ENCODE measurements around the gene PARN. TPM values are rescaled to one million over a fixed set of nuclear protein-coding genes. Genes with fewer than 3 reads are reported as not detected.
"Not testable (repeated sequence)": the region's sequence is repeated elsewhere in the genome, so short reads cannot be mapped to it uniquely, and the experiment has no call there.

The PARN gene
- total RNA-seq, 2 experiments from 2014 or later, result 40.7 to 45.8 TPM

DNA sequence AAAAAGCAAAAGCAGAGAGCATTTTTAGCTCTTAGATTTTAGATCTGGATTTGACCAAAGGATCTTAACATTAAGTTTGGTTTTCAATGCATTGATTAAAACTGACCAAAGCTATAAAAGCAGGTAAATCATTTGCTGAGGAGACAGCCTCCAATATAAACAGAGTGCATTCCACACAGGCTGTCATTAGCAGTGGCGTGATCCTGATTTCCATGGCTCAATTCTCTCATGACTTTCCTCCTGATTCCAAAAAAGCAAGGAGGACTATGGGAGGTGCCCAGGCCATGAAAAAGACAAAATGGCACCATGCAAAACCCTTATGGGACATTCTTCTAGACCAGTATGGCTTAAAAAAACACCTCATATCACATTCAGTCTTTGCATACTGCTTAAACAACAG lies 53.5 kb downstream of the PARN start:
- Mint-ChIP-seq H3K27ac (no peak overlapping the region), H3K4me1 (peaks cover 2% of the 10 kb centered on the region), H3K9me3 (peaks cover 11% of the 10 kb centered on the region), H3K4me3 (no peak overlapping the region), H3K27me3 (no peaks in the 10 kb centered on the region), H3K36me3 (peaks cover 54% of the 10 kb centered on the region)
- POLR2A ChIA-PET, result no interaction called here
- ATAC-seq (ENCODE audit: low read depth) (no peak), DNase-seq (no peak)

DNA sequence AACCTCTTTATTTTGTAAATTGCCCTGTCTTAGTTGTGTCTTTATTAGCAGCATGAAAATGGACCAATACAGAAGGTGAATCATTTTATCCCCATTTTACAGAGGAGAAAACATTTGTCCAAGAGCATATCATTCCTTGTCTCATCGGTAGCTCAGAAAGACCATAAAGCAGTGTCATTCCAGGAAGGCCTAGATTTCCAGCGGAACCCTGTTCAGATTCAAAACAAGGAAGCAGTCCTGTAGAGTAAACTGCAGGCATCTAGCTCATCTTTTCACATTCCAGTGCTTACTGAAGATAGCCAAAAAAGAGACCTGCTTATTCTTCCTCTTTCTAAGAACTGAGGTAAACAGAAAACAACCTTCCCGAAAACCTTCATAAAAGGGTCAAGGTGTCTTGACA lies 54.0 kb downstream of the PARN start:
- Mint-ChIP-seq H3K27ac (no peak overlapping the region), H3K9me3 (peaks cover 11% of the 10 kb centered on the region), H3K27me3 (no peaks in the 10 kb centered on the region), H3K4me3 (no peak overlapping the region), H3K36me3 (peaks cover 51% of the 10 kb centered on the region), H3K4me1 (no peaks in the 10 kb centered on the region)
- no peak for ATAC-seq (ENCODE audit: low read depth)
- POLR2A ChIA-PET, result no interaction called here
- no peak for DNase-seq

DNA sequence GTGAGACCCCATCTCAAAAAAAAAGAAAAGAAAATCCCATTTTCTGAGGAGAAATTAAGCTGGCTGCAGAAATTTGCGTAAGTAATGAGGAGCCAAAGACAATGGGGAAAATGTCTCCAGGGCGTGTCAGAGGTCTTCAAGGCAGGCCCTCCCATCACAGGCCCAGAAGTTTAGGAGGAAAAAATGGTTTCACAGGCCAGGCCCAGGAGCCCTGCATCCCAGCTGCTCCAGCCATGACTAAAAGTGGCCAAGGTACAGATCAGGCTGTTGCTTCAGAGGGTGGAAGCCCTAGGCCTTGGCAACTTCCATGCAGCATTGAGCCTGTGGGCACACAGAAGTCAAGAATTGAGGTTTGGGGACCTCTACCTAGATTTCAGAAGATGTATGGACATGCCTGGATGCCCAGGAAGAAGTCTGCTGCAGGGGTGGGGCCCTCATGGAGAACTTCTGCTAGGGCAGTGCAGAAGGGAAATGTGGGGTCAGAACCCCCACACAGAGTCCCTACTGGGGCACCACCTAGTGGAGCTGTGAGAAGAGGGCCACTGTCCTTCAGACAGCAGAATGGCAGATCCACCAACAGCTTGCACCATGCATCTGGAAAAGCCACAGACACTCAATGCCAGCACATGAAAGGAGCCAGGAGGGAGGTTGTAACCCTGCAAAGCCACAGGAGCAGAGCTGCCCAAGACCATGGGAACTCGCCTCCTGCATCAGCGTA lies 55.2 kb downstream of the PARN start:
- Mint-ChIP-seq H3K9me3 (peaks cover 11% of the 10 kb centered on the region), H3K36me3 (peaks cover 44% of the 10 kb centered on the region)
- ATAC-seq (ENCODE audit: low read depth); H3K27me3 Mint-ChIP-seq; DNase-seq; H3K4me3 Mint-ChIP-seq; H3K4me1 Mint-ChIP-seq; H3K27ac Mint-ChIP-seq; POLR2A ChIA-PET: not testable (repeated sequence)

DNA sequence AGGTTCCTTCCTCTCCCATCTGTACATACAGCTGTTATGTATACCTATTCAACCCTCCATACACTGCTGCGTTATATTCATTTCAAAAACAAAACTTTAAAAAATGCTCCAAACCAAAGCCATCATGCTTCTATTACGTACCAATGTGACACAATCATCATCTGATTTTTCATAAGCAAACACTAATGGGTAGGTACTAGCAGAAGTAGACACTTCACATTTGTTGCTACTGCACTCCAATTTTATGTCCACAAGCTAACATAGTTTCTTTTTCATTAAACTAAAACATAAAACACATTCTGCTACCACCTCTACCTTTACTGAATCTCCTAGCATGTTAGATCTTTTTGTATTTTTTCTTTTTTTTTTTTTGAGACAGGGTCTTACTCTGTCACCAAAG lies 57.5 kb downstream of the PARN start:
- Mint-ChIP-seq H3K27me3 (no peaks in the 10 kb centered on the region), H3K36me3 (peaks cover 38% of the 10 kb centered on the region), H3K27ac (no peak overlapping the region), H3K4me1 (no peaks in the 10 kb centered on the region), H3K4me3 (no peak overlapping the region), H3K9me3 (peaks cover 11% of the 10 kb centered on the region)
- DNase-seq, result no peak
- ATAC-seq (ENCODE audit: low read depth), result no peak
- POLR2A ChIA-PET, result no interaction called here

DNA sequence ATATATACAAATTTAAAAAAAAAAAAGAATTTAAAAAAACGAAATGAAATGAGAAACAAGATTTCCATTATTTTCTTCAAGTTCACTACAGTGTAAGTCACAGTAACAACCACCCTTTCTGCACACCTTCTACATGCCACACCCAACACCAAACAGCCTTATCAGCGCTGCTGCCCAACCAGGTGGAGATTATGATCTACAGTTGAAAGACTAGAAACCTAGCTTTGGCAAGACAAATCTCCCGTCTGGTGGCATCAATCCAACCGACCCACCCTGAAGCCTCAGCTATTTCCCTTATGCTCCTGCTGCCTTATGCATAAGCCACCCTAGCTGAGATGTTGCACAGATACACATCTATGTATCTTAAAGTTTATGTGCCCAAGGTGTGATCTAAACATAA lies 60.8 kb downstream of the PARN start:
- POLR2A ChIA-PET, result interaction anchor here (0.6 to 1.1 kb wide), 2 partner anchors 10 to 85 kb away, joined by 3 read pairs; no protein-coding TSS in a partner anchor
- DNase-seq (no peak), ATAC-seq (ENCODE audit: low read depth) (no peak)
- Mint-ChIP-seq H3K36me3 (peaks cover 9% of the 10 kb centered on the region), H3K9me3 (peaks cover 2% of the 10 kb centered on the region), H3K27me3 (no peaks in the 10 kb centered on the region), H3K4me3 (no peak overlapping the region), H3K27ac (no peak overlapping the region), H3K4me1 (peaks cover 7% of the 10 kb centered on the region)

DNA sequence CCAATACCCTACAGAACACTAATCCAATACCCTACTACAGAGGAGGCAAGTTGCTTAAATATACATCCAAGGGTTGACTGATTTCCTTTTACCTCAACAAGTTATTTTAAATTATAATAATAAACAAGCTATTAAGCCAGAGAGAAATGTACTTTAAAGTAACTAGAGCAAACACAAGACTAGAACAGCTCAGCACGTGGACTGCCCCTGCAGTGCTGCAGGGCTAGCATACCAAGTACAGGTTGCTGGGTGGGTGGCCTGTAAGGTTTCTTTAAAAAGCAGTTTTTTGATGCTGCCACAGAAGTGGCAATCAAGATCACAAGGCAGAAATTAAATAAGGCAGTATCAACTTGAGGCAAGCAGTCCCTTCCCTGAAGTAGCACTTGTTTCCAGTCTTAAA lies 63.5 kb downstream of the PARN start:
- no peaks in the 10 kb centered on the region for H3K9me3 Mint-ChIP-seq
- ATAC-seq (ENCODE audit: low read depth), result no peak
- H3K27me3 Mint-ChIP-seq, result no peaks in the 10 kb centered on the region
- peaks cover 7% of the 10 kb centered on the region for H3K4me1 Mint-ChIP-seq
- no peak overlapping the region for H3K27ac Mint-ChIP-seq
- POLR2A ChIA-PET, result no interaction called here
- no peak overlapping the region for H3K4me3 Mint-ChIP-seq
- no peak for DNase-seq
- peaks cover 8% of the 10 kb centered on the region for H3K36me3 Mint-ChIP-seq

DNA sequence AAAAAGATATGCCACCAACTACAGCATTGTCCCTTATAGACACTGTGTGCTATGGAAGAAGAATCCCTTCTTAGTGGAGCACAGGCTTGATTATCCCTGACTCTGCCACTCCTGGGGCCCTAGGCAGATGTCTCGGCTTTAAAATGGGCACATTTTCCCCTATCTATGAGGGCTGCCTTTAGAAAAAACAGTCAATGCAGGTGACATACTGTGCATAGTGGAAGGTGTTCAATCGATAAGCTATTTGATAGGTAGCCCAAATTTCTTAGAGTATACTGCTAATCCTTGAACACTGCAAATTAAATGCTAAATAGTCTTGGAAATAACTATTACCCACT lies 64.4 kb downstream of the PARN start:
- Mint-ChIP-seq H3K36me3 (peaks cover 8% of the 10 kb centered on the region), H3K27ac (no peak overlapping the region), H3K4me3 (no peak overlapping the region), H3K4me1 (peaks cover 7% of the 10 kb centered on the region), H3K9me3 (no peaks in the 10 kb centered on the region), H3K27me3 (no peaks in the 10 kb centered on the region)
- DNase-seq, result no peak
- no peak for ATAC-seq (ENCODE audit: low read depth)
- POLR2A ChIA-PET, result no interaction called here

DNA sequence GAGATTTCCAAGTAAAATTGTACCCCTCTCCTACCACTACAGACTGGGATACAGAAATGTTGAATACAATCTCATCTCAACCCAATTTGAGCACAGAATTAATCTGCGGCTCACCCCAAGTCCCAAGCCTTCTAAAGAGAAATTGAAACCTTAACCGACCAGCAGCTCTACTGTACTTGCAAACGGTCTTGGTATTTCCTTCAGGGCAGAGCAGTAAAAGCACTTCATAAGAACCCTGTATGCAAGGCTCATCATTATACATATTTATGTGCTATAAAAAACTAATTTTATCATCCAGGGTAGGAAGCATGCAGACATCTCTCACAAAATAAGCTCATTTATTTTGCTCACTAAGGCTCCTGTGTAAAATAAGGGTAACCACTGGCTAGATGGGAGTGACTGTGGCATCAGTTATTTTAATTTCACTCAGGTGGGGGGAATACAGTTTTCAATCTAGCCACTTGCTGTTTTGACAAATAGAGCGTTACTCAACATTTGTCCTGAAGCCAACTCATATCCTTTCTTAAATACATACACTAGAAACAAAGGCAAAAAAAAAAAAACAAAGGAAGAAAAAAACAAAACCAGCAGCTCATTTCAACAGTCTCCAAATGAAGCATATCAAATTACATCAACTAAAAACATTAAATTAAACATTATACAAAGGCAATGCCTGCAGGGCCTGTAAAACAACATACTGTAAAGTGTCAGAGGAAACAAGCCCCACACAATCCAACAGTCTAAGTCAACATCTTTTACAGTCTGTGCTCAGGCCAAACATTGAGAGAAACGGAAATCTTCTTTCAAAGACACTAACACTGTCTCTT lies 65.0 kb downstream of the PARN start:
- Mint-ChIP-seq H3K9me3 (no peaks in the 10 kb centered on the region), H3K4me1 (peaks cover 7% of the 10 kb centered on the region), H3K36me3 (peaks cover 8% of the 10 kb centered on the region), H3K27me3 (no peaks in the 10 kb centered on the region), H3K4me3 (no peak overlapping the region), H3K27ac (no peak overlapping the region)
- ATAC-seq (ENCODE audit: low read depth) (no peak), DNase-seq (no peak)
- POLR2A ChIA-PET, result interaction anchor here (0.6 kb wide), 1 partner anchor 118 kb away, joined by 3 read pairs; no protein-coding TSS in a partner anchor

DNA sequence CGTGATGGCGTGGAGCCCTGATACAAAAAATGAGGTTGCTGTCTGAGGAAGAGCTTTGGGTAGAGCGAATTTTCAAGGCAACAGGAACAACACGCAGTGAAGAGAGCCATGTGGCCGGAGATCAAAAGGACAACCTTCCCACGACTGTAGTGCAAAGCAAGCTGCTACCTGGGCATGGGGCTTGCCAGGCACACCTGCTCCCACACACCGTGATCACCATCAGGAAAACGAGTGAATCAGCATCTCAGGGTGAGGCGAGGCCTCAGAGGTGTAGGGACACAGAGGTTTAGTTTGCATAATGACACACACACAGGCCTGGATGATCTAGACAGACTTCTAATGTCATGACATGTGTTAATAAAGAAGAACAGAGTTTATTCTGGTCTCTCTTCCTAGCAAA lies 65.7 kb downstream of the PARN start:
- Mint-ChIP-seq H3K27ac (no peak overlapping the region), H3K27me3 (no peaks in the 10 kb centered on the region), H3K9me3 (no peaks in the 10 kb centered on the region), H3K36me3 (peaks cover 8% of the 10 kb centered on the region), H3K4me3 (no peak overlapping the region), H3K4me1 (peaks cover 7% of the 10 kb centered on the region)
- ATAC-seq (ENCODE audit: low read depth), result no peak
- POLR2A ChIA-PET, result interaction anchor here (0.6 kb wide), 1 partner anchor 117 kb away, joined by 3 read pairs; no protein-coding TSS in a partner anchor
- DNase-seq, result no peak

DNA sequence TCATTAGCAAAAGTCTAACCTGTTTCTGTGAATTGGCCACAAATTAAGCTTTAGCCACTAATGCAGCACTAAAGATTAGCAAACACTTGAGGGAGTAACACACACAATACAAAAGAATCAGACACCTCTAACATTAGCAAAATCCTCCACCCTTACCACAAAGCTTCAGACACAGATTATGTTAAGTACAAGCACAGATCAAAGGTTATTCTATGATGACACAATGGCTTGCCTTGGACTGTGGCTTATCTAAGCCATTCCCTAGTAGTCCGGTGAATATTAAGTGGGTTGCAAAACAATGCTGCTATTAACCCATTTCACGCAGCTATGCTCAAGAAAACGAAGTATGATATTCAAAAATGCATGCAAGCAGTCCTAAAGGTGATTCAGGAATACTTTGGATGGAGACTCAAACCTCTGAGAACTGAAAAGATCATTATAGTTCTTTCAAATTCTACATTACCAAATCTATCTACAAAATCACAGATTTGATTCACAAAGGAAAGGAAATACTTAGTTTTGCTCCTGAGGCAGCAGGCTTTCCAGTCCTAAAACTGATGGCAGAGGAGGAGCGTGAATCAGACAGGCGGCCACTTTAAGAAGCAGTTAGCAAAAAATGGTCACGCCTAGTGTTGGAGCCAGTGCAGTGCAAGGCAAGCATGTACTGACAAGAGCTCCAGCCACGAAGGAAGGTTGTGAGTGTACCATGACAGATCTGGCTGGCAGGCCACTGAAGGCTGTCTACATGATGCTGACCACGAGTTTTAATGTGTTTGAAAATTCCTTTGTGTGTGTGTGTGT lies 67.2 kb downstream of the PARN start:
- no peaks in the 10 kb centered on the region for H3K9me3 Mint-ChIP-seq
- peaks cover 7% of the 10 kb centered on the region for H3K4me1 Mint-ChIP-seq
- no peaks in the 10 kb centered on the region for H3K27me3 Mint-ChIP-seq
- POLR2A ChIA-PET, result no interaction called here
- DNase-seq (no peak), ATAC-seq (ENCODE audit: low read depth) (no peak)
- H3K36me3 Mint-ChIP-seq, result peaks cover 8% of the 10 kb centered on the region
- no peak overlapping the region for H3K4me3 Mint-ChIP-seq
- no peak overlapping the region for H3K27ac Mint-ChIP-seq

DNA sequence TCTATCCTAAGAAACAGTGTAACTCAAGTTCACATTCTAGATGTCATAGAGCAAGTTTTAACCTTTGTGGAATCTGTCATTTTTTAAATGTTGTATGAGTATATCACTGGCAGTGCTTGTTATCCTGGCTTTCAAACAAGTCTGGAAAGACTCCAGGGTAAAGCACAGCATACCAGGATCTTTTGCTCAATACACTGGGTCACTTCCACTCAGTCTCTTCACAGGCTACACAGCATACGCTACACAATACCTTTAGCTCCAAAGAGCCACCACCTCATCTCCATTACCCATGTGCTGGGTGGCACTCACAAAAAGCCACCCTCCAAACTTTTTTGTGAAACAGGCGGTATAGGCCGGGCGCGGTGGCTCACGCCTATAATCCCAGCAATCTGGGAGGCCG lies 69.5 kb downstream of the PARN start:
- DNase-seq (no peak), ATAC-seq (ENCODE audit: low read depth) (no peak)
- peaks cover 7% of the 10 kb centered on the region for H3K4me1 Mint-ChIP-seq
- H3K9me3 Mint-ChIP-seq, result no peaks in the 10 kb centered on the region
- peaks cover 12% of the 10 kb centered on the region for H3K36me3 Mint-ChIP-seq
- POLR2A ChIA-PET, result no interaction called here
- no peak overlapping the region for H3K4me3 Mint-ChIP-seq
- H3K27me3 Mint-ChIP-seq, result no peaks in the 10 kb centered on the region
- no peak overlapping the region for H3K27ac Mint-ChIP-seq

DNA sequence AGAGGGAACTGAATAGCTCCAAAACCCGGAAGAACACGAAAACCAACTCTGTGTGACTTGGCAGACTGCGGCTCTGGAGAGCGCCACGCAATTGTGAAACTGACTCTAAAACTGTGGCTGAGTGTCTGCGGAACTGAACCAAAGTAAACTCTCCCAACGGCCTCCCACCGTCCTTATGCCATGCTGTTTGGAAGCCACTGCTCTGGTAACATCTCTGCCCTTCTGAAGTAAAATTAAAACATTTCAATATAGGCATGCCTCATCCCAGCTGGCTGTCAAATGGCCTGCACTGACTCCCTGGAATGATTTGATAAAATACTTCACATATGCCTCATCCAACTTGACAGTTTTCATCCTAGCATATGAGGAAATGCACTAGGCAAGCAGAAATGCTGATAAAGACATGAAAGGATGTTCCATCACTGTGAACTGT lies 70.2 kb downstream of the PARN start:
- DNase-seq (no peak), ATAC-seq (ENCODE audit: low read depth) (no peak)
- POLR2A ChIA-PET, result interaction anchor here (0.5 kb wide), 1 partner anchor 45 kb away, joined by 3 read pairs; no protein-coding TSS in a partner anchor
- no peak overlapping the region for H3K4me3 Mint-ChIP-seq
- peak overlapping the region; percentile 13 for H3K27ac Mint-ChIP-seq
- peaks cover 12% of the 10 kb centered on the region for H3K36me3 Mint-ChIP-seq
- no peaks in the 10 kb centered on the region for H3K9me3 Mint-ChIP-seq
- H3K27me3 Mint-ChIP-seq, result no peaks in the 10 kb centered on the region
- H3K4me1 Mint-ChIP-seq, result peaks cover 3% of the 10 kb centered on the region

DNA sequence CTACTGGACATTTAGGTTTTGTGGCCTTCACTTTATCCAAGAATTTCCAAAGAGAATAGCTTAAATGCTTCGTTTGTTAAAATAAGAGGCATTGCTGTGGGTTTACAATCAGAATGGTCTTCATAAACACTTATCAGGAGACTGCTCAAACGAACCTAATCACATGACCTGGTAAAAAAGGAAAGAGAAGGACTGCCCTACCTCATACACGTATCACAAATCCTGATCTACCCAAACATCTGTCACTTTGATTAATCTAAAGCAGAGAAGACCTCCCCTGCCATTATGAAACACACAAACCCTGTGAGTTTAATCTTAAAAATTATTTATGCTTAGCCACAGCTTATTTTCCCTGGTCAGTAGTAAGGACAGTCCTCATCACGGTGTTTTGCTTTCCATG lies 76.6 kb downstream of the PARN start:
- no peak overlapping the region for H3K4me3 Mint-ChIP-seq
- H3K4me1 Mint-ChIP-seq, result peaks cover 6% of the 10 kb centered on the region
- peaks cover 10% of the 10 kb centered on the region for H3K36me3 Mint-ChIP-seq
- ATAC-seq (ENCODE audit: low read depth) (no peak), DNase-seq (no peak)
- no peak overlapping the region for H3K27ac Mint-ChIP-seq
- H3K9me3 Mint-ChIP-seq, result no peaks in the 10 kb centered on the region
- H3K27me3 Mint-ChIP-seq, result no peaks in the 10 kb centered on the region
- POLR2A ChIA-PET, result no interaction called here
